D721Med (cell line): ENCODE results near the gene AIPL1.

Experiments
- DNase-seq: peaks from one replicate; pipeline ENCODE4 v3.0.0; 2011; ENCODE audit warnings: low spot score; ENCODE audit not compliant: insufficient read length
- FAIRE-seq: peaks from 2 replicates; lab custom pipeline; 2011; peaks lifted over from hg19 to GRCh38; lab: Jason Lieb, UNC
- CTCF ChIP-seq: IDR thresholded peaks from 2 replicates; pipeline ENCODE4 v1.5.1; 2012; ENCODE audit warnings: mild to moderate bottlenecking, control low read depth; ENCODE audit not compliant: insufficient read depth; ENCODE audit errors: missing control alignments

AIPL1 gene

GRCh38 chr17:6380915-6381438 is 53.9 kb downstream of the AIPL1 start:
- FAIRE-seq (no peak), DNase-seq (no peak)
- no peak for TF ChIP-seq CTCF

- FAIRE-seq, result no peak
- no peak for TF ChIP-seq CTCF
These were observed 57.0 kb downstream of the AIPL1 start for GRCh38 chr17:6377906-6378305.

GRCh38 chr17:6376931-6377361 is 58.0 kb downstream of the AIPL1 start:
- FAIRE-seq (no peak), DNase-seq (no peak)
- no peak for TF ChIP-seq CTCF

More at GRCh38 chr17:6377906-6378305, 57.0 kb downstream of the AIPL1 start:
- no peak for DNase-seq

- FAIRE-seq (no peak), DNase-seq (no peak)
- TF ChIP-seq CTCF, result no peak
These were observed 60.1 kb downstream of the AIPL1 start for GRCh38 chr17:6374761-6375312.

GRCh38 chr17:6374271-6374691 is 60.6 kb downstream of the AIPL1 start:
- DNase-seq (no peak), FAIRE-seq (no peak)
- TF ChIP-seq CTCF, result no peak
